Right renal pelvis (tissue), 4 donors: Measurements from ENCODE around the gene PADI4. TPM values are rescaled to one million over a fixed set of nuclear protein-coding genes. Genes with fewer than 3 reads are reported as not detected.
A peak's percentile ranks its signal among the peaks of the same experiment; 100 is the strongest.

Experiments used
- DNase-seq, 4 donors: peaks; one replicate each; pipeline ENCODE4 v3.0.0-alpha.2; 2013; ENCODE audit warnings: low read depth in 4 of 4, low spot score in 3 of 4, missing footprints in 1 of 4
- polyA plus RNA-seq, 4 donors: library from polyadenylated mRNA; unstranded; fragments of 120-200 nt; gene quantifications; one replicate each; pipeline ENCODE4 v1.2.1, GENCODE V29; 2013; ENCODE audit not compliant: insufficient read length in 4 of 4

PADI4 gene
- polyA plus RNA-seq, result 1 to 10 TPM in 1 of 4 donors, under 1 TPM in 3; 0.14 to 1.3 (median 0.65) TPM

GRCh38 chr1:17307946-17308345, at the start of gene PADI4:
Gene PADI4, plus strand, starts transcription at chr1:17308197. Its CDS starts 26 bp downstream, at chr1:17308223.
- no peak for DNase-seq

GRCh38 chr1:17258758-17259130, 49.3 kb upstream of the PADI4 start:
- DNase-seq, result no peak

- no peak for DNase-seq
Observed at GRCh38 chr1:17259233-17259873, 48.6 kb upstream of the PADI4 start.

GRCh38 chr1:17260264-17260663, 47.7 kb upstream of the PADI4 start:
- DNase-seq, result no peak

- DNase-seq, result no peak
Observed at GRCh38 chr1:17260738-17261137, 47.3 kb upstream of the PADI4 start.

GRCh38 chr1:17263936-17264335, 44.1 kb upstream of the PADI4 start:
- DNase-seq, result no peak

GRCh38 chr1:17264470-17264869, 43.5 kb upstream of the PADI4 start:
- DNase-seq, result no peak

- DNase-seq, result no peak
Observed at GRCh38 chr1:17265162-17265561, 42.8 kb upstream of the PADI4 start.

GRCh38 chr1:17265950-17266349, 42.0 kb upstream of the PADI4 start:
- DNase-seq, result no peak

- DNase-seq, result no peak
Observed at GRCh38 chr1:17270891-17271765, 36.9 kb upstream of the PADI4 start.

GRCh38 chr1:17272066-17272465, 35.9 kb upstream of the PADI4 start:
- DNase-seq, result no peak

- no peak for DNase-seq
Observed at GRCh38 chr1:17272646-17273045, 35.4 kb upstream of the PADI4 start.

- DNase-seq, result no peak
Observed at GRCh38 chr1:17273096-17273495, 34.9 kb upstream of the PADI4 start.

GRCh38 chr1:17274186-17275170, 33.5 kb upstream of the PADI4 start:
- peak in 1 of 4 donors; percentile 15 for DNase-seq

- DNase-seq, result no peak
Observed at GRCh38 chr1:17276568-17276967, 31.4 kb upstream of the PADI4 start.

- DNase-seq, result no peak
Observed at GRCh38 chr1:17277511-17278159, 30.4 kb upstream of the PADI4 start.

- DNase-seq, result no peak
Observed at GRCh38 chr1:17278996-17279830, 28.8 kb upstream of the PADI4 start.

GRCh38 chr1:17280436-17280835, 27.6 kb upstream of the PADI4 start:
- no peak for DNase-seq

- DNase-seq, result no peak
Observed at GRCh38 chr1:17280894-17281293, 27.1 kb upstream of the PADI4 start.
